ENCODE results near the gene TGFA.

The TGFA gene

GRCh38 chr2:70534183-70534836 lies 19.3 kb downstream of the TGFA start:
- Histone ChIP-seq H2AFZ (ENCODE audit: low read length) (no peak overlapping the region), H3K9ac (ENCODE audit: low read length) (no peak overlapping the region), H3K27me3 (ENCODE audit: insufficient read depth, low read length) (no peaks in the 10 kb centered on the region), H3K27ac (ENCODE audit: low read depth, low read length, poor library complexity, severe bottlenecking) (no peak overlapping the region), H3K4me3 (ENCODE audit: low read depth, low read length, poor library complexity, severe bottlenecking) (no peak overlapping the region), H3K9me2 (ENCODE audit: low read depth, low read length) (no peaks in the 10 kb centered on the region), H4K20me1 (ENCODE audit: insufficient read depth, low read length) (no peaks in the 10 kb centered on the region), H3K79me2 (ENCODE audit: insufficient read depth, low read length) (no peaks in the 10 kb centered on the region), H3K36me3 (ENCODE audit: insufficient read depth, low read length) (no peaks in the 10 kb centered on the region), H3K4me2 (ENCODE audit: low read length) (no peak overlapping the region), H3F3A (ENCODE audit: insufficient read depth, low read length) (no peaks in the 10 kb centered on the region), H3K4me1 (ENCODE audit: insufficient read depth, low read length, severe bottlenecking) (no peaks in the 10 kb centered on the region), H3K9me3 (ENCODE audit: low read length) (no peaks in the 10 kb centered on the region)
- TF ChIP-seq EZH2 (IDR thresholded peaks at IDR 0.05; ENCODE audit: borderline replicate concordance, low read length) (no peak), CTCF (IDR thresholded peaks at IDR 0.05; ENCODE audit: low read length) (no peak)

- Histone ChIP-seq H3K9me3 (ENCODE audit: low read length) (no peaks in the 10 kb centered on the region), H3K4me2 (ENCODE audit: low read length) (no peak overlapping the region), H3K4me1 (ENCODE audit: insufficient read depth, low read length, severe bottlenecking) (no peaks in the 10 kb centered on the region), H3F3A (ENCODE audit: insufficient read depth, low read length) (no peaks in the 10 kb centered on the region), H2AFZ (ENCODE audit: low read length) (no peak overlapping the region), H3K27ac (ENCODE audit: low read depth, low read length, poor library complexity, severe bottlenecking) (no peak overlapping the region), H3K36me3 (ENCODE audit: insufficient read depth, low read length) (no peaks in the 10 kb centered on the region), H3K9ac (ENCODE audit: low read length) (no peak overlapping the region), H3K4me3 (ENCODE audit: low read depth, low read length, poor library complexity, severe bottlenecking) (no peak overlapping the region), H3K79me2 (ENCODE audit: insufficient read depth, low read length) (no peaks in the 10 kb centered on the region), H4K20me1 (ENCODE audit: insufficient read depth, low read length) (no peaks in the 10 kb centered on the region), H3K27me3 (ENCODE audit: insufficient read depth, low read length) (no peaks in the 10 kb centered on the region), H3K9me2 (ENCODE audit: low read depth, low read length) (no peaks in the 10 kb centered on the region)
- TF ChIP-seq CTCF (IDR thresholded peaks at IDR 0.05; ENCODE audit: low read length) = no peak
- no peak for TF ChIP-seq EZH2 (IDR thresholded peaks at IDR 0.05; ENCODE audit: borderline replicate concordance, low read length)
Measured at GRCh38 chr2:70532244-70532935, 21.2 kb downstream of the TGFA start.

- Histone ChIP-seq H3K36me3 (ENCODE audit: insufficient read depth, low read length) (no peaks in the 10 kb centered on the region), H3K4me3 (ENCODE audit: low read depth, low read length, poor library complexity, severe bottlenecking) (no peak overlapping the region), H3K9me2 (ENCODE audit: low read depth, low read length) (no peaks in the 10 kb centered on the region), H3K4me1 (ENCODE audit: insufficient read depth, low read length, severe bottlenecking) (no peaks in the 10 kb centered on the region), H2AFZ (ENCODE audit: low read length) (no peak overlapping the region), H4K20me1 (ENCODE audit: insufficient read depth, low read length) (no peaks in the 10 kb centered on the region), H3K27ac (ENCODE audit: low read depth, low read length, poor library complexity, severe bottlenecking) (no peak overlapping the region), H3F3A (ENCODE audit: insufficient read depth, low read length) (no peaks in the 10 kb centered on the region), H3K4me2 (ENCODE audit: low read length) (no peak overlapping the region), H3K9ac (ENCODE audit: low read length) (no peak overlapping the region), H3K79me2 (ENCODE audit: insufficient read depth, low read length) (no peaks in the 10 kb centered on the region), H3K9me3 (ENCODE audit: low read length) (no peaks in the 10 kb centered on the region), H3K27me3 (ENCODE audit: insufficient read depth, low read length) (no peaks in the 10 kb centered on the region)
- TF ChIP-seq EZH2 (IDR thresholded peaks at IDR 0.05; ENCODE audit: borderline replicate concordance, low read length) (no peak), CTCF (IDR thresholded peaks at IDR 0.05; ENCODE audit: low read length) (no peak)
Measured at GRCh38 chr2:70531419-70532086, 22.1 kb downstream of the TGFA start.

Measured in OCI-LY1 (cell line).